DMS 273 treated with DMSO at 0.1 percent for 48 hours (cell line): ENCODE results near the gene EFNB3.

Experiments
- DNase-seq: peaks from one replicate; lab custom pipeline; 2025; lab: John Stamatoyannopoulos, UW

Gene EFNB3

DNA sequence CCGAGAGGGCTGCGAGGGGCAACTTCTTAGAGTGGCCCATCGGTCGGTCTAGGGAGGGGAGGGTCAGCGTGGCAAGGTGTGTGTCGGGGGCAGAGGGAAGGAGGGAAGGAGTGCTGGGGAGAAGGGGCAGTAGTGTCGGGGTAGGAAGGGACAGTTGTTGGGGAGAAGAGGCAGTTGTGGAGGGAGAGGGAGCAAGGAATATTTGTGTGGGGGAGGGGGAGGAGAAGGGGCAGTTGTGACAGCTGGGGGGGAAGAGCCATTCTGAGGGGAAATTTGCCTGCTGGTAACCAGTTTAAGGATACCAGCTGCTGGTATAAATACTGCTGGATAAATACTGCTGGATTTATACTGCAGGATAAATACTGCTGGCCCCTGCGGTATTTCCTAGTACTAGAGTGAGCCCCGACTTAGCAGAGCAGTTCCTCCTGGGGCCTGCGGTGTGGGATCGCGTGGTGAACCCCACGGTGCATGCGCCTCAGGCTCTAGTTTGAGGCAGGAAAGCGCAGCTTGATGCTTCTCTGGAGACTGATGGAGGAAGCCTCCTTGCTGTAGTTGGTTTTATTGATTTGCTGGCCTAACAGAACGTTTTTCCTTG is 12.9 kb downstream of the EFNB3 start:
- DNase-seq = peak; percentile 36

DNA sequence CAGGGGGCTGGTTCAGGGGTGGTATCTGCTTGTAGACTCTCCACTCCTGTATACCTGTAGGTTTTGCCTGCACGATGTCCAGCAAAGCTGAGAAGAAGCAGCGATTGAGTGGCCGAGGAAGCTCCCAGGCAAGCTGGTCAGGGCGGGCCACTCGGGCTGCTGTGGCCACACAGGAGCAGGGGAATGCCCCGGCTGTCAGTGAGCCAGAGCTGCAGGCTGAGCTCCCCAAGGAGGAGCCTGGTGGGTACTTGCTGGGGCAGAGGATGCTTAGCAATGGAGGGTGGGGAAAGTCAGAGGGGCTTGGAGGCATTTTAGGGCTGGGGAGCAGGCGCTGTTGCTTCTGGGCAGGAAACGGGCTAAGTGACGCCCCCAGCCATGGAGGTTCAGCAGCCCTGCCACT is 14.7 kb downstream of the EFNB3 start:
- DNase-seq = no peak

DNA sequence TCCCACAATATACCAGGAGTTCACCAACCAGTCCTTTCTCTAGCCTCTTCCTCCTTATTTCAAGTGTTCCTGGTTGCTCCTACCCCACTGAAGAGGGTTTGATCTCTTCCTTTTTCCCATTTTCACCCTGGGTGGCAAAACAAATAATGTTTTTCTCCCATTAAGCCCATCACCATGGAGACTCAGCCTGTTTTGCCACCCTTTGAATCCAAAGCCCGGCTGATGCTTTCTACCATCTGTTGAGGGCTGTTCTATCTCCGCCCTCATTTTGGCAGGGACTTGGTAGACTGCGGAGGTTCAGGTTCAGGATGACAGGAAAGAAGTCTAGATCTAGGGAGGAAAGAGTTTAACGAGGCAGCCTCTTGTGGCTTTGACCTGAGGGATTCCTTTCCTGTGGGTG is 15.1 kb downstream of the EFNB3 start:
- peak; percentile 48 for DNase-seq

DNA sequence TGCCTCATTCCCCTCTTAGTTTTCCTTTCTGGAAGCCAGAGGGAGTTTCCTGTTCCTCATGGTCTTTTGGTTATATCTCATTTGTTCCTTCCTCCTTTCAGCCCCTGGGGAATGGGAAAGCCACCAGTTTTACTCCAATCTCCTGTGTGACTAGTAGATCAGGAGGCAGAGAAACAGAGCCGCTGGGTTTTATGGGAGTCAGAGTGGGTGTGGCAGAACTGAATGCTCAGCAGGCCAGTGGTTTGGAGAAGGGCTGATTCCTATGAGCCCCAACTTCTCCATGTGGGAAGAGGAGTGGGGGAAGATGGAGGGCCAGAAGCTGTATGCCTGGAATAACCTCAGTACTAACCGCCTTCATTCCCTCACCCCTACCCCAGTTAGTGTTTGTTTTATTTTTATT is 16.6 kb downstream of the EFNB3 start:
- DNase-seq = no peak

DNA sequence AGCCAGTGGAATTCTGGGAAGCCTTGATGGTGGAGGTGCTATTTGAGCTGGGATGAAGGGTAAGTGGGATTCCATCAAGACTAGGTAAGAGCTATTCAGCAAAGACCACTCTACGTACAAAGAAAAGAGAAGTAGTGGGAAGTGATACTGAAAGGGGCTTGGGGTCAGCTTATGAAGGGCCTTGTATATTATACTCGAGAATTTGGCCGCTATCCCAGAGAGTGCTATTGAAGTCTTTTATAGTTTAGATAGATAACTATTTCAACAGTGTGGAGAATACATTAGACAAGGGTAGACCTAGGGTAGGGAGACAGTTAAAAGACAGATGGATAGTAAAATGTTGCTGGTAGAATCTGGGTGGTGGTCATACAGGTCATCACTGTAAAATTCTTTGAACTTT is 22.9 kb downstream of the EFNB3 start:
- DNase-seq = no peak

DNA sequence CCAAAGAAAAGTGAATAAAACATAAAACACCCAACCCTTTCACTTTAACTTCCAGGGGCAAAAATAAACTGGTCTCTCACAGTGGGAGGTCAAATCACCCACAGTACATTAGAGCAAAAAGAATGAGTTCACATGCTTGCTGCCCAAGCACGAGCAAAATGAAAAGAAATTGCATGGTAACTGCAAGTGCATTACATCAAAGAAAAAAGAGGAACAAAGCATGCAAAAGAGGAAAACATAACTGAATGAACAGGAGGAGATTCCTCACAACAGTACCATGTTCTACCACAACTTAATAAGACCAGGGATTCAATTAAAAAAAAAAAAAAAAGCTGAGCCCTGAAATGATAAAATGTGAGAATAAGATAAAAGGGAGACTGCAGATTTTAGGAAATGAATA is 24.8 kb downstream of the EFNB3 start:
- DNase-seq = no peak

DNA sequence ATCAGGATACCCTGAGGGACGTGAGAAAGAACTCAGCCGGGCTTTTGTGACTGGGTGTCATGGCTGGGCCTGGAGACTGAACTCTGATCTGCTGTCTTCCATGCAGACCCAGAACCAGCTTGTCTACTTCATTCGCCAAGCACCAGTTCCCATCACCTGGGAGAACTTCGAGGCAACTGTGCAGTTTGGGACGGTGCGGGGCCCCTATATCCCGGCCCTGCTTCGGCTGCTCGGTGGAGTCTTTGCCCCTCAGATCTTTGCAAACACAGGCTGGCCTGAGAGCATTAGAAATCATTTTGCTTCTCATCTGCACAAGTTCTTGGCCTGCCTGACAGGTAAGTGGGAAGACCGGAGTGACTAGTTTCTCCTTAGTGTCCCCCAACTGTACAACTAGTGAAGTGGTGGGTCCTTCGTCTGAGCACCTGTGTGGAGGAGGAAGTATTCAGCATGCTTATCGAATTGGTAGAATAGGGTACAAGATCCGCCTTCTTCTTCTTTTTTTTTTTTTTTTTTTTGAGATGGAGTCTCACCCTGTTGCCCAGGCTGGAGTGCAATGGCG is 28.1 kb downstream of the EFNB3 start:
- DNase-seq = no peak

DNA sequence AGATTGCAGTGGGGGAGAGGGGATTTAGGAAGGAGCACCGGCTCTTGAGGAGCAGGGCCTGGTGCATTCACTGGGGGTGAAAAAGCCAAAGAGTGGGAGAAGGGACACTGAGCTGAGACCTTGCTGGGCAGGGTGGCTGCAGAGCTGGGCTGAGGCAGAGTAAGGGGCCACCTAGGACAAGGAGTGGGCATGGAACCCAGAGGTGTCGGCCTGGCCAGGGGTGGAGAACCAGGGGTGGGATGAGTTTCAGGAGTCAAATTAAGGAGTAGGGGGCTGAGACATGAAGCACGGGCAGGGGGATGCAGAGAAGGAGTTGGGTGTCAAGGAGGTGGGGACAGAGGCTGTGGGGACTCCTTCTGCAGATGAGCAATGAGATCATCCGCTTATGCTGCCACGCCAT is 32.6 kb downstream of the EFNB3 start:
- DNase-seq = no peak

DNA sequence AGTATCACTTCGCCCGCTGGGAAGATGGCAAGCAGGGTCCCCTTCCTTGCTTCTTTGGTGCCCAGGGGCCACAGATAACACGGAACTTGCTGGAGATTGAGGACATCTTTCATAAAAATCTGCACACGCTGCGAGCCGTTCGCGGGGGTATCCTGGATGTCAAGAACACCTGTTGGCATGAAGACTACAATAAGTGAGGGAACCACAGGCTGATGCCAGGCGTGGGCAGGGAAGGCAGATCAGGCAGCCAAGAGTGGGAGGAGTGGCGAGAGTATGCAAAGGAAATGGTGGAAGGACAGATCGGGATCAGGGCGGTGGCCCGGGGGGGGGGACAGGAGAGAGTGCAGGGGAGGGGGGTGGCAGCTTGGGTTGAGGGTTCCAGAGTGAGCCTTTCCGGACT is 34.7 kb downstream of the EFNB3 start:
- DNase-seq = no peak

DNA sequence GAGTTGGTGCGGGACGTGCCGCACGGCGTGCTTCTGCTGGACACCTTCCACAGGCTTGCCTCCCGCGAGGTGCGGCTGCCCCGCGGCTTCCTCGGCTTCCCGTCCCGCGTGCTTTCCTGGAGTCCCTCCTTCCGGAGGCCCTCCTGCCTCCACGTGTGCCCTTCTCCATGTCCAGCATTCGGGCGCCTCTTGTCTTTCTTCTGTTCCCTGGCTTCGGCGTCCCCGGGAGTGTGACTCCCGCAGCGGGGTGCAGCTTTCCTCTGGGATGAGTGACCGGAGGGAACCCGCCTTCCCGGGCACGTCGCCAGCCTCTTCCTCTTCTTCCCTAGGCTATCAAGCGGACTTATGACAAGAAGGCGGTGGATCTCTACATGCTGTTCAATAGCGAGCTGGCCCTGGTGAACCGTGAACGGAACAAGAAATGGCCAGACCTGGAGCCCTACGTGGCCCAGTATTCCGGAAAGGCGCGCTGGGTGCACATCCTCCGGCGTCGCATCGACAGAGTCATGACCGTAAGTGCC is 35.5 kb downstream of the EFNB3 start:
- DNase-seq = no peak

DNA sequence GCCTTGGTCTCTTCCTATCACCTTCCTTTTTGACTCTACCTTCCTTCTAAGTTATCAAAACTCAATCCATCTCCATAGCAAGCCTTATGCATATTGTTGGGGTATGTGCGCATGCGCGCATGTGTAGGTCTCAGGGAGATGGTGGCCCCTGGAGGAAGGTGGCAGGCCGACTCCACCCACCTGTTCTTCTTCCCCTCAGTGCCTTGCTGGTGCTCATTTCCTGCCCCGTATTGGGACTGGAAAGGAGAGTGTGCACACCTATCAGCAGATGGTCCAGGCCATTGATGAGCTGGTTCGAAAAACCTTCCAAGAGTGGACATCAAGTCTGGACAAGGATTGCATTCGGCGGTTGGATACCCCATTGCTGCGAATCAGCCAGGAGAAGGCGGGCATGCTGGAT is 37.7 kb downstream of the EFNB3 start:
- no peak for DNase-seq

DNA sequence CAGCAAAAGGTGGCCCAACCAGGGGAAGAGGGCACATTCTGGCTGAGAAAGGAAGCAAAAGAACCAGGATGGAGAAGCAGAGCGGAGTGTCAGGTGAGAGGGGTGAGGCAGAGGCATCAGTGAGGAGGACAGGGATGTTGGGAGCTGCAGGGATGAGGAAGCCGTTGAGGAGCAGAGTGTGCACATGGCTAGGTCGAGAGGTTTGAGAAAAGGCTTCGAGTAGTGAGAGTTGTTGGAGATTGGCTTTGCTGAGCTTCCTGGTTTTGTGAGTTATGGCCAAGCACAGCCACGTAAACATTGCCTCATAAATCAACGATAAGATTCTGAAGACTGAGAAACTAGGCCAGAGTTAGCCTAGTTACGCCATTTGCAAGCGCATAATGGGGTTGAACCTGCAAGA is 39.4 kb downstream of the EFNB3 start:
- no peak for DNase-seq

DNA sequence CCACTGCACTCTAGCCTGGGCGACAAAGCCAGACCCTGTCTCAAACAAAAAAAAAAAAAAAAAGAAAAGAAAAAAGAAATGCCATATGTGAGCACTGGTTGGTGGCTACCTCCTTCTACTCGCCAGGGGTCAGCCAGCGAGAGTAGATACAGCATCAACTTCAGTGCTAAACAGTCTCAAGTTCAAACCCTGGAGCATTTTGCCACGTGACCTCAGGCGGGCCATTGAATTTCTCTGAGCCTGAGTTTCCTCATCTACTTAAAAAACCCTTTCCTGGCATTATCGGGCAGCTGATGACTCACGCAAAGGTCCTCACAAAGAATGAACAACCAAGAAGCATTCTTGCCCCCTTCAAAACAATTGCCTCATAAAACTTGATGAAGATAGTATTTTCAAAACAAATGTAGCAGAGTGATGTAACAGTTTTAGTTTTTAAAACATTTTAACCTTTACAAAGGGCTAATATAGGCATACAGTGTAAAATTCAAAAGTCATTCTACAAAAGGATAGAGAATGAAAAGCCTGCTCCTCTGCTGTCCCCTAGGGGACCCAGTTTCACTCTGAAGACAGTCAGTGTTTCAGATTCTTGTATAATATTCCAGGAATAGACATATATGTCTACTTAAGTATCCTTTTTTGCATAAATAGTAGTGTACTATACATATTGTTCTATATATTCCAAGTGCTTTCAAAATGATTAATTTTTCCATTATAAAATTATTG is 40.9 kb downstream of the EFNB3 start:
- DNase-seq = no peak

DNA sequence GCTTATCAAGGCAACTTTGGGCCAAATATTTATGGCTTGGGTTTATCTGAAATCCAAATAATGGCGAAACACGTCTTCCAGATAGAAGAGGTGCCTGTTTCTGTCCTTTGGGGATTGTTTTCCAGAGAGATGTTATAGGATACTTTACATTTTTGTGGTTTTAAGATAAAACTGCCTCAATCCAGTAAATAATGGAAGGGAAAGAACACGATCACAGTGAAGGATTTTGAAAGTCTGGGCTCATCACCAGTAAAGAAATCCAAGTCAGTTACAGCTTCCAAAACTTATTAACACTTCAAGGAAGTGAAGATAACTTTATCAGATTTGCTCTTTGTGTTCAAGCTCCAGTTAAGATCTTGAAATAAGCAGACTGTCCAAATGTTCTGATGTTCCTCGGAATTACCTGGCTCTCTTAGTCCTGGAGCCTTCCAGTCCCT is 42.7 kb downstream of the EFNB3 start:
- no peak for DNase-seq

DNA sequence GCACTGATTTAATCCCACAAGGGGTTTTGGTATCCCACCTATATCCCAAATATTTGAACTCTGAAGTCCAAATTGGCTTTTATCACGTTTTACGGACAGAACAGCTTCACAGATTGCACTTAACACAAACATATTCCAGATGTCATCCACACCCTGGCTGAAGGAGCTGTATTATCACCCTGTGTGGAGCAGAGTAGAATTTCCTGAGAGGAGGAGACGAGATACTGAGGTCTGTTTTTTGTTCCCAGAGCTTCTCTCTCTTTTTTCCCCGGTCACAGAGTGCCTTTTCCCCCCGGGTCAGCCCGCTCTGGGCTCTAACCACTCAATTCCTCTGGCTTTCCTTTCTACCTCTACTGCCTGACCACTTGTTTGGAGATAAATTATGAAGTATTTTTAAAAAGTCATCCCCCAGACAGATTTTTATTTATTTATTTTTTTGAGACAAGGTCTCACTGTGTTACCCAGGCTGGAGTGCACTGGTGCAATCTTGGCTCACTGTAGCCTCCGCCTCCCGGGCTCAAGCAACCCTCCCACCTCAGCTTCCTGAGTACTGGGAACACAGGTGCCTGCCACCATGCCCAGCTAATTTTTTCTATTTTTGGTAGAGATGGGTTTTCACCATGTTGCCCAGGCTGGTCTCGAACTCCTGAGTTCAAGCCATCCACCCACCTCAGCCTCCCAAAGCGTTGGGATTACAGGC is 43.2 kb downstream of the EFNB3 start:
- no peak for DNase-seq

DNA sequence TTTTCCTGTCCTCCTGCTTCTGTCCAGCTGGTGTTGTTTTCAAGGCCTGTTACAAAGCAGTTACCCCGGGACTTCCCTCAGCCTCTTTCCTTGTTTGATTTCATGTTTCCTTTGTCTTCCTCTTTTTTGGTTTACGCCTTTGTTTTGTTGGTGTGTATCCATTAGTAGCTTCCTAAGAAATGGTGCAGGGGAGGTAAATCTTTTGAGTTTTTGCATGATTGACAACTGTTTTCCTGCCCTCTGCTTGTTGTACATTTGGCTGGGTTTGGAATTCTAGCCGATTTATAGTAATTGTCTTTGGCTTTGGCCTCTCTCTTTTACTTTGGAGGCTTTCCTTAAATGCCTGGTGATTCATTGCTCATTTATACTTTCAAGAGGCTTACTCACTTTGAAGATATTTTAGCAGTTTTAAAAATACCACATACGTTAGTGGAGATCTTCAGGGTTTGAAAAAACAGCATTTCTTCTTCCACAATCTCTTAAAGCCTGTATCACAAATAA is 45.4 kb downstream of the EFNB3 start:
- no peak for DNase-seq

DNA sequence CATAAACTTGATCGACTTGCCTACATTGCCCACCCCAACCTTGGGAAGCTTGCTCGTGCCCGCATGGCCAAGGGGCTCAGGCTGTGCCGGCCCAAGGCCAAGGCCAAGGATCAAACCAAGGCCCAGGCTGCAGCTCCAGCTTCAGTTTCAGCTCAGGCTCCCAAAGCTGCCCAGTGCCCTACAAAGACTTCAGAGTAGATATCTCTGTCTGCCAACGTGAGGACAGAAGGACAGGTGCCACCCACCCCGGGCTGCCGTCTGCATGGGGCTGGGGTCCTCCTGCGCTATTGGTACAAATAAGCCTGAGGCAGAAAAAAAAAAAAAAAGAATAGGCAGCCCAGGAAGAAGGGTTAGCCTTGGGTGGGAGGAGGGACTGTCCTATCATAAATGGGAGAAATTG is 49.7 kb downstream of the EFNB3 start:
- DNase-seq = no peak

DNA sequence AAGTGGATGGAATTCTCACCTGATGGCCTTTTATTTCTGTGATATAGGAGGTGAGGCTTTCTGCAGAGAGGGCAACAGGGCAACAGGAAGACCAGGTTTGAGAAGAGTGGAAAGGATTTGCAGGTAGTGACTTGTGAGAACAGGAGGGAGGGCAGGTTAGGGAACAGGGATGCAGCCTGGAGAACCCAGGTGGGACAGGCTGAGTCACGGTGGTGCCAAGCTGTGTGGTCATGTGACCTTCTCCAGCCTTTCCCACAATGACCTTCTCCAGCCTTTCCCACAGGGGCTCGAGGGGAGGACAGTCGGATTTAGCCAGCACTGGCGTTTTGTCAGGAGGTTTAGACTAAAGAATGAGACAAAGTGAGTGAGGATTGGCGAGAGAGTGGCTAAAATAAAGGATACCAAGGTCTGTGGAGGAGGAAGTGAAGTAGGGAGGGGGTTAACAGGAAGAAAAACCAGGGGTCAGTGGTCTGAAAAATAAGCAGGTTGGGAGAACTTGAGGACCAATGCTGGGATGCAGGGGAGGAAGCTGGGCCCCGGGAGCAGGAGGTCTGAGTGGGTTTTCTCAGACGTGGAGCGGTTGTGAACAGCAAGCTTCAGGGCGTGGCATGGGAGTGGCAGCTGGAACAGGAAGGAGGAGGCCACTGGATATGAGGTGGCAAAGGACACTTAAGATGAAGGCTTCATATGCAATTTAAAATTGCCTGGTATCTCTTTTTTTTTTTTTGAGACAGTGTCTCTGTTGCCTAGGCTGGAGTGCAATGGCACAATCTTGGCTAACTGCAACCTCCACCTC is 50.3 kb downstream of the EFNB3 start:
- DNase-seq = no peak

DNA sequence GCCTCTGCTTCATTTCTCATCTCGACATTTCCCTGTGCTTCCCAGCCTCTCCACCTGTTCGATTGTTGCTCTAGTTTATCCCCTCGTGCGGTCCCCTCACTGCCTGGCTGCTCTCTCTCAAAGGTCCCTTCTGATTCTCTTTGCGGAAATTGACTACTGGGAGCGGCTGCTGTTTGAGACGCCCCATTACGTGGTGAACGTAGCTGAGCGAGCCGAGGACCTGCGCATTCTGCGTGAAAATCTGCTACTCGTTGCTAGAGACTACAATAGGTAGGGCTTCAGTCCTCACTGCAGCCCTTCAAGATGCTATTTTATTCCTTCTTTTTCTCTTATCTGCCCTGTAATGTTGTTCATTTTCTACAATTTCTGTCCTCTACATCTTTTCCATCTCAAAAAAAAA is 52.0 kb downstream of the EFNB3 start:
- no peak for DNase-seq
